Measurements from ENCODE around the gene VHLL.

Gene VHLL

GRCh38 chr1:156249593-156249992, 49.5 kb downstream of the VHLL start:
- no peak for DNase-seq
